GM04503 (cell line): ENCODE data around the gene HHATL.

Experiments used
- DNase-seq: peaks from one replicate; pipeline ENCODE4 v3.0.0-alpha.2; 2012; ENCODE audit warnings: low read depth

HHATL gene

DNA sequence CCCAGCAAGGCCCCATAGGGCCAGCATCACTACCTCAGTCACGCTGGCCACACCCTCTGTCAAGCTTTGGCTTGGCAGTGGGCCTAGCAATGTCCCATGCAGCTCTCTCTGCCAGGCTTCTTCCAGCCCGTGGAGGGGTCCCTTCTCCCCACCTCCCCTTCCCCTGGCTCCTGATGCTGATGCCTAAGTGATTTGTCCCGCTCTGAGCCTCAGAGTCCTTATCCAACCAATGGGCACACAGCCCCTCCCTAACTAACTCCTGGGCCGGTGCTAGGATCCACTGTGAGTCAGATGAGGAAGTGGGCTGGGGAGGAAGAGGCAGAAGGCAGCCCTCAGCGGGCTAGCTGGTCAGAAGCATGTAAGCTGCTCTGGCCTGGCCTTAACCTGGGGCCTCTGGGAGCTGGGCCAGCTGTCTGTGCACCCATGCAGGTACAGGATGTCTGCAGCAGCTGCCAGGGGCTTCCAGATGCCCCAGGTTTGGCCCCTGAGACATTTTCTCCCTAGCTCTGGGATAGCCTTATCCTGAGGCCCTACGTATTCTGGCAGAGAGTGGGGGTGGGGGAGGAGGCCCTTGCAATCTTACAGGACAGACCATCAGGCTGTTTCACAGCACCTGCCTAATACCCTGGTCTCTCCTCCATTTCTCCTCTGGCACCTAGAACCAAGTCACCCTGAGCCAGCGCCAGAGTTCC is 49.8 kb downstream of the HHATL start:
- peak; percentile 37 for DNase-seq

DNA sequence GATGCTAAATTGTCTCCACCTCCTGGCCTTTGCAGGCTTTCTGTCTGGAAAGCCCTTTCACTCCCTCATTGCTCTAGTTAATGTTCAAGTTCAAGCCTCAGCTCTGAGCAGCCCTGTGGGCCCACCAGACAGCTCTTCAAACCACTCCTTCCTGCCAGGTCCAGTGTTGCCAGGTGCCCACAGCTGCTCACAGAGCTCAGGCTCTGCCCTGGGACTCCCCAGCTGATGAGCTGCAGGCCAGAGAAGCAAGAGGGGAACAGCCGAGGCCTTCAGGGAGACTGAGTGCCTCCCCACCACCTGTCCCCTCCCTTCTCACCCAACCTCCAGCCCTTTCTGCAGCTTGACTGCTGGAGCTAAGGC is 50.4 kb downstream of the HHATL start:
- no peak for DNase-seq

DNA sequence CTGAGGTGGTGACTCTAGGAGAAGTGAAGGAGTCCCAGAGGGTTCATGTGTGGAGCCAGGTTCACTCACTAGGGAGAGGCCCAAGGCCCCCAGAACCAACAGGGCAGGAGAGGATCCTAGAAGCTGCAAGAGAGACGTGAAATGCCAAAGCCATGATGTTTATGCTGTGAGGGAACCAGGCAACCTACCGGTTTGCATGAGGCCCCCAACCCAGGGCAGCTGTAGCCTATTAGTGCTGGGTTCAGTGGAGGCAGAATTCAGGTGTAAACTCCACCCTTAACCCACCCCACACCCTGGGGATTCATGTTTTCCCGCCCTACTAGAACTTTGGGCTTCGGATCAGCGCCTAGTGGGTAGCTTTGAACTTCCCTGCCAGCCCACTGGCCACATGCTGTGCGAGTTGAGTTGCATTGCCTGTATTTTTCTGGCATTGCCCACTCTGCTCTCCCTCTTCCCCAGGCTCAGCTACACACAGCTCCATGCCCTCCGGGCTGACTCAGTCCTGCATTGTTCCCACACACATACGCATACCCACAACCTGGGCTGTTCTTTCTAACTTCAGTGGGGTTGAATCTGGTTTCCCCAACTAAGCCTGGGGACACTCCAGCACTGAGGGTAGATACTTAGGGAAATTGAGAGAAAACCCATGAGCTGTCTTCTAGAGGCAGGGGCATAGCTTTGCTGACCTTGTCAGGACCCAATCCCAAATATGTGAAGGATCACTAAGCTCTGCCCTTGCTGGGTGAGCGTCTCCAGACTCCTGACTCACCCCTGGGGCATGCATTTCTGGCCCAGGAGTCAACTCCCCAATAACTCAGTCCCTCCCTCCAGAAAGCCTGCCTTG is 51.1 kb downstream of the HHATL start:
- DNase-seq = peak; percentile 55

DNA sequence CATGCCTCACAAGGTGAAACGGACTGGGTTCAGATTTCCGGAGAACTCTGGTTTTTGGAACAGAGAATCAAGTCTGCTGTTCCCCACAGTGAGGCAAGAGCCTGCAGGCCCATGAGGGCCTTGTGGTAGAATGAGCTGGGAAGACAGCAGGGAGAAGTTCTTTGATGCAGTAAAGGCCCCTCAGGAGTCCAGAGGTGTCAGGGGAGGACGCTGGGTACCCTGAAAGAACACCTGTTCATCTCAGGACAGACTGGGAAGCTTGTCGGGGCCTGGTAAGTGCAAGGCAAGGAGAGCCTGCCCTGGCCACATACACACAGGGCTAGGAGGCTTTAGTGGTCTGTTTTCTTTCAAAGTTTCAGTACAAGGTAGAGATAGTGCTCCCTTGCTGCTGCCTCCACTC is 52.8 kb downstream of the HHATL start:
- no peak for DNase-seq

DNA sequence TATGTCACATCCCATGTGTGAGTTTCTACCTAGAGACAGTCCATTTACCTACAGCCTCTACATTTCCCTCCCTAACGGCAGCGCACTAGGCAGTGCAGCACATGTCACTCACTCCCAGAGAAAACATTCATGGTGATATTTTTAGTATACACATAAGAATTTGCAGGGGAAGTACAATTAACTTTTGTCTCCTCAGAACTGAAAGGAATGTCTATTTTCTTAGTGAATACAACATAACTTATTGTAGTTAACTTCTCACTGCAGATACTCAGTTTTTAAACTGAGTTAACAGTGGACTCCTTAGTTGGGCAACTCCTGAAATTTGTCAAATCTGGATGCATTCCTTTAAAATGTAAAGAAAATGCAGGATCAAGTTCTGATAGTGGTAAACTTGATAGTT is 53.6 kb downstream of the HHATL start:
- DNase-seq = no peak

DNA sequence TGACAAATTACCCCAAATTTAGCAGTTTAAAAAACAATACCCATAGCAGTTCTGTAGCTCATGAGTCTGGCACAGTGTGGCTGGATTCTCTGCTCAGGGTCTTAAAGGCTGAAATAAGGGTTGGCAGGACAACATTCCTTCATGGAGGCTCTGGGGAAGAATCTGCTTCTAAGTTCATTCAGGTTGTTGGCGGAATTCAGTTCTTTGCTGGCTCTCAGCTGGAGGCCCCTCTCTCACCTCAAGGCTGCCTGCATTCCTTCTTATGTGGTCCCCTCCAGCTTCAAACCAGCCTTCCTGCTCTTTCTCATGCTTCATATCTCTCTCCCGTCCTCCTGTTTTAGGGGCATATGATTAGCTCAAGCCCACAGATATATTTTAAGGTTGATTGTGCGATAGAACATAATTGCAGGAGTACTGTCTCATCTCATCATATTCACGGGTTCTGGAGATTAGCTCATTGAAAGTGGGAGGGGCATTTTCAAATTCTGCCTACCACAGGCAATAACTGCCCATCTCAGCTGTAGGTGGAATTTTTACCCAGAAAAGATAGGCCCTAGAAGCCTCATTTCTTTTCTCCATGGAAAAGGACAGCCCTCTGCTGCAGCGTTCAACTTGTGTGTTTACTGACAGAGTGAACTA is 54.7 kb downstream of the HHATL start:
- no peak for DNase-seq
